Hepatocyte (in vitro differentiated cells): Measurements from ENCODE around the gene GDA. TPM values are rescaled to one million over a fixed set of nuclear protein-coding genes. Genes with fewer than 3 reads are reported as not detected.

Source experiments
- DNase-seq: peaks from one replicate; pipeline ENCODE4 v3.0.0-alpha.2; 2016; ENCODE audit warnings: low spot score
- H2AFZ ChIP-seq: fragments of 200-600 bp; sonication (generic); 2 replicates; pipeline ENCODE4 v1.6.0; 2016; ENCODE audit warnings: antibody characterized with exemption, mild to moderate bottlenecking
- H3K27ac ChIP-seq: fragments of 200-600 bp; sonication (generic); 2 replicates; pipeline ENCODE4 v1.5.1; 2016; ENCODE audit warnings: mild to moderate bottlenecking
- H3K27me3 ChIP-seq: fragments of 200-600 bp; sonication (generic); 2 replicates; pipeline ENCODE4 v1.6.1; 2016
- H3K36me3 ChIP-seq: fragments of 200-600 bp; sonication (generic); replicated peaks from 2 replicates; pipeline ENCODE4 v1.5.1; 2016; ENCODE audit warnings: low read depth; ENCODE audit not compliant: insufficient read depth
- H3K4me1 ChIP-seq: fragments of 200-600 bp; sonication (generic); 2 replicates; pipeline ENCODE4 v1.5.1; 2016; ENCODE audit warnings: mild to moderate bottlenecking, moderate library complexity; ENCODE audit not compliant: insufficient read depth
- H3K4me2 ChIP-seq: fragments of 200-600 bp; sonication (generic); 2 replicates; pipeline ENCODE4 v1.6.0; 2016
- H3K4me3 ChIP-seq: fragments of 200-600 bp; sonication (generic); 2 replicates; pipeline ENCODE4 v1.5.1; 2016; ENCODE audit warnings: mild to moderate bottlenecking
- H3K79me2 ChIP-seq: fragments of 200-600 bp; sonication (generic); 2 replicates; pipeline ENCODE4 v1.6.0; 2017; ENCODE audit warnings: mild to moderate bottlenecking
- H3K9me2 ChIP-seq: fragments of 200-600 bp; sonication (generic); replicated peaks from 2 replicates; pipeline ENCODE4 v1.6.0; 2017; ENCODE audit warnings: mild to moderate bottlenecking; ENCODE audit not compliant: insufficient read depth
- H3K9me3 ChIP-seq: fragments of 200-600 bp; sonication (generic); 2 replicates; pipeline ENCODE4 v1.5.1; 2016; ENCODE audit warnings: low read depth, mild to moderate bottlenecking
- H4K20me1 ChIP-seq: fragments of 200-600 bp; sonication (generic); 2 replicates; pipeline ENCODE4 v1.6.0; 2016; ENCODE audit warnings: mild to moderate bottlenecking; ENCODE audit not compliant: insufficient read depth, poor library complexity, severe bottlenecking
- CTCF ChIP-seq: fragments of 200-600 bp; sonication (generic); IDR thresholded peaks from 2 replicates; pipeline ENCODE4 v1.5.1; 2016; ENCODE audit warnings: antibody characterized with exemption, mild to moderate bottlenecking; ENCODE audit not compliant: poor library complexity
- EZH2 ChIP-seq: fragments of 200-600 bp; sonication (generic); IDR thresholded peaks from 2 replicates; pipeline ENCODE4 v1.6.1; 2016; ENCODE audit warnings: antibody characterized with exemption, mild to moderate bottlenecking, borderline replicate concordance
- EZH2phosphoT487 ChIP-seq: fragments of 200-600 bp; sonication (generic); IDR thresholded peaks from one replicate; pipeline ENCODE4 v1.6.1; 2018; ENCODE audit warnings: antibody characterized with exemption, mild to moderate bottlenecking, low read depth, moderate library complexity; ENCODE audit not compliant: unreplicated experiment, severe bottlenecking
- WGBS: methylation state at CpG from one replicate; pipeline ENCODE4 v1.1.6; 2016; ENCODE audit warnings: low lambda C conversion rate; ENCODE audit errors: missing lambda C conversion rate; 5-methylcytosine and 5-hydroxymethylcytosine counted together
- polyA plus RNA-seq: library from polyadenylated mRNA; unstranded; fragments of >200 nt; fragmentation: Nextera tagmentation; extraction: Ambion mirVana; gene quantifications from 2 replicates; pipeline ENCODE4 v1.2.1, GENCODE V29; 2016
- total RNA-seq: library from RNA; depleted of rRNA; stranded (reverse); fragments of >200 nt; gene quantifications from 2 replicates; pipeline ENCODE4 v1.2.3, GENCODE V29; 2014

The GDA gene
- total and polyA plus RNA-seq, 2 experiments from 2014 or later, result 14.4 to 23.6 TPM

- Histone ChIP-seq H2AFZ (no peak overlapping the region), H3K9me3 (no peaks in the 10 kb centered on the region), H3K27me3 (no peaks in the 10 kb centered on the region), H3K4me3 (no peak overlapping the region), H3K79me2 (no peaks in the 10 kb centered on the region), H3K4me2 (no peak overlapping the region), H3K9me2 (no peaks in the 10 kb centered on the region), H3K4me1 (no peaks in the 10 kb centered on the region), H4K20me1 (no peaks in the 10 kb centered on the region), H3K27ac (peak overlapping the region; percentile 6), H3K36me3 (no peaks in the 10 kb centered on the region)
- DNase-seq, result peak; percentile 17
- TF ChIP-seq EZH2, result no peak
- TF ChIP-seq EZH2phosphoT487, result no peak
- TF ChIP-seq CTCF, result no peak
- WGBS, result 64% methylated on average over 6 of the region's 6 CpGs
Measured at GRCh38 chr9:72210522-72210921, 61.3 kb downstream of the GDA start.

GRCh38 chr9:72211047-72211446 is 61.8 kb downstream of the GDA start:
- Histone ChIP-seq H3K9me3 (no peaks in the 10 kb centered on the region), H3K27me3 (no peaks in the 10 kb centered on the region), H3K27ac (peak overlapping the region; percentile 18), H2AFZ (no peak overlapping the region), H3K9me2 (no peaks in the 10 kb centered on the region), H4K20me1 (no peaks in the 10 kb centered on the region), H3K79me2 (no peaks in the 10 kb centered on the region), H3K4me3 (no peak overlapping the region), H3K4me2 (no peak overlapping the region), H3K4me1 (no peaks in the 10 kb centered on the region), H3K36me3 (no peaks in the 10 kb centered on the region)
- no peak for TF ChIP-seq CTCF
- no peak for TF ChIP-seq EZH2
- TF ChIP-seq EZH2phosphoT487, result no peak
- no peak for DNase-seq
- WGBS, result 79% methylated on average over 3 of the region's 3 CpGs

- H3K4me3 ChIP-seq, result no peak overlapping the region
- no peak for DNase-seq
- H3K9me3 ChIP-seq, result no peaks in the 10 kb centered on the region
- peaks cover 10% of the 10 kb centered on the region for H3K4me1 ChIP-seq
- H3K79me2 ChIP-seq, result no peaks in the 10 kb centered on the region
- H3K4me2 ChIP-seq, result no peak overlapping the region
- H3K27ac ChIP-seq, result no peak overlapping the region
- 75% methylated on average over 4 of the region's 4 CpGs for WGBS
- H3K9me2 ChIP-seq, result no peaks in the 10 kb centered on the region
- H3K27me3 ChIP-seq, result no peaks in the 10 kb centered on the region
- H4K20me1 ChIP-seq, result no peaks in the 10 kb centered on the region
- no peaks in the 10 kb centered on the region for H3K36me3 ChIP-seq
- TF ChIP-seq EZH2phosphoT487, result no peak
- no peak for TF ChIP-seq EZH2
- TF ChIP-seq CTCF, result no peak
- H2AFZ ChIP-seq, result no peak overlapping the region
Measured at GRCh38 chr9:72213906-72214305, 64.7 kb downstream of the GDA start.

- Histone ChIP-seq H3K4me2 (no peak overlapping the region), H3K4me3 (no peak overlapping the region), H3K9me3 (no peaks in the 10 kb centered on the region), H3K36me3 (no peaks in the 10 kb centered on the region), H2AFZ (no peak overlapping the region), H3K27ac (peak overlapping the region; percentile 14), H3K27me3 (no peaks in the 10 kb centered on the region), H4K20me1 (no peaks in the 10 kb centered on the region), H3K4me1 (peaks cover 10% of the 10 kb centered on the region), H3K79me2 (no peaks in the 10 kb centered on the region), H3K9me2 (no peaks in the 10 kb centered on the region)
- WGBS, result 83% methylated on average over 3 of the region's 3 CpGs
- TF ChIP-seq EZH2phosphoT487 (no peak), CTCF (no peak), EZH2 (no peak)
- no peak for DNase-seq
Measured at GRCh38 chr9:72217306-72217842, 68.1 kb downstream of the GDA start.
